GM23248 (cell line): ENCODE data around the gene JPH2. TPM values are rescaled to one million over a fixed set of nuclear protein-coding genes. Genes with fewer than 3 reads are reported as not detected.

Experiments used
- DNase-seq: peaks from one replicate; pipeline ENCODE4 v3.0.0-alpha.2; 2015
- H2AFZ ChIP-seq: fragments of 200-600 bp; sonication (generic); 2 replicates; pipeline ENCODE4 v1.6.1; 2016; ENCODE audit warnings: antibody characterized with exemption
- H3F3A ChIP-seq: fragments of 200-600 bp; sonication (generic); 2 replicates; pipeline ENCODE4 v1.6.1; 2016; ENCODE audit warnings: mild to moderate bottlenecking, antibody characterized with exemption, mixed run types; ENCODE audit not compliant: insufficient read depth
- H3K27ac ChIP-seq: fragments of 200-600 bp; sonication (generic); 2 replicates; pipeline ENCODE4 v1.5.1; 2016; ENCODE audit warnings: mild to moderate bottlenecking
- H3K27me3 ChIP-seq: fragments of 200-600 bp; sonication (generic); replicated peaks from 2 replicates; pipeline ENCODE4 v1.6.1; 2016; ENCODE audit warnings: mild to moderate bottlenecking; ENCODE audit not compliant: insufficient read depth
- H3K36me3 ChIP-seq: fragments of 200-600 bp; sonication (generic); 2 replicates; pipeline ENCODE4 v1.6.1; 2016; ENCODE audit warnings: low read depth, mild to moderate bottlenecking
- H3K4me1 ChIP-seq: fragments of 200-600 bp; sonication (generic); 2 replicates; pipeline ENCODE4 v1.6.1; 2016; ENCODE audit warnings: mild to moderate bottlenecking; ENCODE audit not compliant: insufficient read depth
- H3K4me2 ChIP-seq: fragments of 200-600 bp; sonication (generic); one replicate; pipeline ENCODE4 v1.6.1; 2016; ENCODE audit warnings: mild to moderate bottlenecking; ENCODE audit not compliant: unreplicated experiment
- H3K4me3 ChIP-seq: fragments of 200-600 bp; sonication (generic); 2 replicates; pipeline ENCODE4 v1.5.1; 2016; ENCODE audit warnings: mild to moderate bottlenecking
- H3K79me2 ChIP-seq: fragments of 200-600 bp; sonication (generic); 2 replicates; pipeline ENCODE4 v1.6.1; 2016; ENCODE audit warnings: mild to moderate bottlenecking; ENCODE audit not compliant: insufficient read depth
- H3K9ac ChIP-seq: fragments of 200-600 bp; sonication (generic); 2 replicates; pipeline ENCODE4 v1.6.1; 2016; ENCODE audit warnings: mild to moderate bottlenecking
- H3K9me2 ChIP-seq: fragments of 200-600 bp; sonication (generic); 2 replicates; pipeline ENCODE4 v1.6.1; 2016; ENCODE audit warnings: mixed run types, mild to moderate bottlenecking, moderate library complexity; ENCODE audit not compliant: insufficient read depth
- H3K9me3 ChIP-seq: fragments of 200-600 bp; sonication (generic); one replicate; pipeline ENCODE4 v1.6.1; 2017; ENCODE audit warnings: low read depth
- H4K20me1 ChIP-seq: fragments of 200-600 bp; sonication (generic); 2 replicates; pipeline ENCODE4 v1.6.0; 2016; ENCODE audit not compliant: insufficient read depth
- EZH2 ChIP-seq: fragments of 200-600 bp; sonication (generic); IDR thresholded peaks from 2 replicates; pipeline ENCODE4 v1.6.1; 2018; ENCODE audit warnings: antibody characterized with exemption, mild to moderate bottlenecking; ENCODE audit not compliant: insufficient read depth, poor library complexity, severe bottlenecking
- EZH2phosphoT487 ChIP-seq: fragments of 200-600 bp; sonication (generic); IDR thresholded peaks from 2 replicates; pipeline ENCODE4 v1.6.1; 2018; ENCODE audit warnings: antibody characterized with exemption, moderate library complexity, mild to moderate bottlenecking, low read depth; ENCODE audit not compliant: insufficient read depth
- WGBS, 2 experiments: methylation state at CpG; one replicate each; pipeline ENCODE4 v1.1.6; 2015 to 2017; ENCODE audit warnings: low lambda C conversion rate in 2 of 2, low coverage in 1 of 2; ENCODE audit errors: missing lambda C conversion rate in 2 of 2; 5-methylcytosine and 5-hydroxymethylcytosine counted together
- in situ Hi-C: fragments of 300-500 bp; cut with MboI; formaldehyde crosslinking; loops from 2 replicates; pipeline ENCODE4 v1.15.0; 2020
- polyA plus RNA-seq: library from polyadenylated mRNA; unstranded; fragments of >200 nt; fragmentation: Nextera tagmentation; extraction: Ambion mirVana; gene quantifications from 2 replicates; pipeline ENCODE4 v1.2.1, GENCODE V29; 2016
- total RNA-seq: library from RNA; depleted of rRNA; stranded (reverse); fragments of >200 nt; shearing (Covaris generic); gene quantifications from 2 replicates; pipeline ENCODE4 v1.2.3, GENCODE V29; 2014

JPH2 gene
- total and polyA plus RNA-seq, 2 experiments from 2014 or later: 1.8 to 9.7 TPM

GRCh38 chr20:44200983-44201382 is 14.0 kb upstream of the JPH2 start:
- Histone ChIP-seq H3K9ac (no peak overlapping the region), H3K4me3 (no peak overlapping the region), H3F3A (peaks cover 17% of the 10 kb centered on the region), H3K4me2 (no peak overlapping the region), H3K27me3 (no peaks in the 10 kb centered on the region), H3K9me3 (no peaks in the 10 kb centered on the region), H3K9me2 (no peaks in the 10 kb centered on the region), H3K79me2 (peaks cover 78% of the 10 kb centered on the region), H3K4me1 (peaks cover 32% of the 10 kb centered on the region), H3K36me3 (peaks cover 56% of the 10 kb centered on the region), H4K20me1 (no peaks in the 10 kb centered on the region), H3K27ac (no peak overlapping the region), H2AFZ (no peak overlapping the region)
- DNase-seq: no peak
- in situ Hi-C loops: loop anchor here (25.0 kb wide), 1 partner anchor 411 kb away; no protein-coding TSS in a partner anchor
- WGBS, 2 experiments: 68 to 78% methylated on average over 2 of the region's 2 CpGs
- no peak for TF ChIP-seq EZH2phosphoT487
- TF ChIP-seq EZH2: no peak

GRCh38 chr20:44200371-44200770 is 13.4 kb upstream of the JPH2 start:
- Histone ChIP-seq H3K4me2 (no peak overlapping the region), H3K79me2 (peaks cover 72% of the 10 kb centered on the region), H3K9me3 (no peaks in the 10 kb centered on the region), H3K4me3 (no peak overlapping the region), H3K27me3 (no peaks in the 10 kb centered on the region), H2AFZ (no peak overlapping the region), H3K27ac (no peak overlapping the region), H3K9me2 (no peaks in the 10 kb centered on the region), H3K4me1 (peaks cover 32% of the 10 kb centered on the region), H4K20me1 (no peaks in the 10 kb centered on the region), H3K36me3 (peaks cover 59% of the 10 kb centered on the region), H3K9ac (no peak overlapping the region), H3F3A (peaks cover 17% of the 10 kb centered on the region)
- in situ Hi-C loops: loop anchor here (25.0 kb wide), 1 partner anchor 412 kb away; no protein-coding TSS in a partner anchor
- no peak for DNase-seq
- 71 to 76% methylated on average over 4 of the region's 4 CpGs for WGBS, 2 experiments
- TF ChIP-seq EZH2 (no peak), EZH2phosphoT487 (no peak)

GRCh38 chr20:44199877-44200276 is 12.9 kb upstream of the JPH2 start:
- no peak for DNase-seq
- TF ChIP-seq EZH2phosphoT487 (no peak), EZH2 (no peak)
- Histone ChIP-seq H3K4me1 (peaks cover 28% of the 10 kb centered on the region), H3F3A (peaks cover 15% of the 10 kb centered on the region), H3K27me3 (no peaks in the 10 kb centered on the region), H3K27ac (no peak overlapping the region), H3K9ac (no peak overlapping the region), H4K20me1 (no peaks in the 10 kb centered on the region), H3K9me2 (no peaks in the 10 kb centered on the region), H3K4me3 (no peak overlapping the region), H3K36me3 (peaks cover 59% of the 10 kb centered on the region), H3K79me2 (peaks cover 67% of the 10 kb centered on the region), H3K4me2 (no peak overlapping the region), H2AFZ (no peak overlapping the region), H3K9me3 (no peaks in the 10 kb centered on the region)
- 95% methylated on average over 4 of the region's 4 CpGs for WGBS, 2 experiments
- in situ Hi-C loops: loop anchor here (10.0 to 25.0 kb wide), 2 partner anchors 412 to 455 kb away; no protein-coding TSS in a partner anchor

GRCh38 chr20:44198872-44199271 is 11.9 kb upstream of the JPH2 start:
- no peak for DNase-seq
- TF ChIP-seq EZH2phosphoT487: no peak
- TF ChIP-seq EZH2: no peak
- Histone ChIP-seq H3F3A (peaks cover 8% of the 10 kb centered on the region), H3K4me3 (no peak overlapping the region), H3K9me3 (no peaks in the 10 kb centered on the region), H3K27me3 (no peaks in the 10 kb centered on the region), H4K20me1 (no peaks in the 10 kb centered on the region), H3K4me1 (peaks cover 20% of the 10 kb centered on the region), H3K27ac (no peak overlapping the region), H3K9me2 (no peaks in the 10 kb centered on the region), H3K9ac (no peak overlapping the region), H3K4me2 (no peak overlapping the region), H2AFZ (no peak overlapping the region), H3K79me2 (peaks cover 60% of the 10 kb centered on the region), H3K36me3 (peaks cover 59% of the 10 kb centered on the region)
- in situ Hi-C loops: loop anchor here (10.0 kb wide), 1 partner anchor 454 kb away; no protein-coding TSS in a partner anchor
- 80 to 83% methylated on average over 4 of the region's 4 CpGs for WGBS, 2 experiments
